Stimulated activated CD4-positive, alpha-beta T cell treated with anti-CD3 and anti-CD28 coated beads, Interleukin-12 subunit alpha, Interleukin-12 subunit beta, amount 100 ng/mL, for 48 hours (primary cell): ENCODE measurements around the gene TP53AIP1.

ENCODE experiments used
- DNase-seq, 3 donors: peaks; one replicate each; pipeline ENCODE4 v3.0.0-alpha.2; 2020; ENCODE audit warnings: low read depth in 2 of 3, low spot score in 1 of 3

The TP53AIP1 gene

GRCh38 chr11:128942817-128943427 lies at the start of gene TP53AIP1:
Gene TP53AIP1, minus strand, starts transcription at chr11:128942871. Its CDS starts 5,053 bp downstream, at chr11:128937818.
- no peak for DNase-seq

GRCh38 chr11:128988242-128988970 lies 45.7 kb upstream of the TP53AIP1 start:
- no peak for DNase-seq

GRCh38 chr11:128985880-128986279 lies 43.2 kb upstream of the TP53AIP1 start:
- no peak for DNase-seq

GRCh38 chr11:128983023-128983422 lies 40.4 kb upstream of the TP53AIP1 start:
- DNase-seq = no peak

GRCh38 chr11:128981254-128981653 lies 38.6 kb upstream of the TP53AIP1 start:
- DNase-seq = no peak

- no peak for DNase-seq
Observed at GRCh38 chr11:128970598-128971190, 28.0 kb upstream of the TP53AIP1 start.

- no peak for DNase-seq
Observed at GRCh38 chr11:128968916-128969315, 26.2 kb upstream of the TP53AIP1 start.

- no peak for DNase-seq
Observed at GRCh38 chr11:128967578-128967977, 24.9 kb upstream of the TP53AIP1 start.

GRCh38 chr11:128965485-128965884 lies 22.8 kb upstream of the TP53AIP1 start:
- DNase-seq = no peak

GRCh38 chr11:128964463-128964930 lies 21.8 kb upstream of the TP53AIP1 start:
- DNase-seq = no peak

GRCh38 chr11:128963744-128964325 lies 21.2 kb upstream of the TP53AIP1 start:
- DNase-seq = no peak

- DNase-seq = no peak
Observed at GRCh38 chr11:128962896-128963295, 20.2 kb upstream of the TP53AIP1 start.

- DNase-seq = no peak
Observed at GRCh38 chr11:128961645-128962044, 19.0 kb upstream of the TP53AIP1 start.

- no peak for DNase-seq
Observed at GRCh38 chr11:128957202-128957482, 14.5 kb upstream of the TP53AIP1 start.

GRCh38 chr11:128956401-128957201 lies 13.9 kb upstream of the TP53AIP1 start:
- DNase-seq = peak in 1 of 3 donors; percentile 29

GRCh38 chr11:128955636-128956035 lies 13.0 kb upstream of the TP53AIP1 start:
- DNase-seq = no peak

GRCh38 chr11:128953151-128953550 lies 10.5 kb upstream of the TP53AIP1 start:
- no peak for DNase-seq

- DNase-seq = no peak
Observed at GRCh38 chr11:128949791-128950454, 7.3 kb upstream of the TP53AIP1 start.

- DNase-seq = no peak
Observed at GRCh38 chr11:128948583-128948982, 5.9 kb upstream of the TP53AIP1 start.

GRCh38 chr11:128947773-128948172 lies 5.1 kb upstream of the TP53AIP1 start:
- no peak for DNase-seq

GRCh38 chr11:128946648-128947047 lies 4.0 kb upstream of the TP53AIP1 start:
- no peak for DNase-seq
